ENCODE data around the gene RPL12. TPM values are rescaled to one million over a fixed set of nuclear protein-coding genes. Genes with fewer than 3 reads are reported as not detected.

Gene RPL12
- polyA plus RNA-seq, 2 of the 4 experiments (the other 2 are of a cell fraction) = 2,198 to 2,384 TPM

- ATAC-seq = no peak
- DNase-seq (ENCODE audit: low read depth in 1 of 2, low spot score in 1 of 2) = no peak
- CTCF ChIA-PET = interaction anchor here (0.6 kb wide), 2 partner anchors 157 to 375 kb away, joined by 3 to 4 read pairs; no protein-coding TSS in a partner anchor
These were observed 2.9 kb downstream of the RPL12 start for GRCh38 chr9:127448112-127448805.

More at GRCh38 chr9:127448112-127448805, 2.9 kb downstream of the RPL12 start:
- POLR2A ChIA-PET = no interaction called here
- Histone ChIP-seq H3K4me3 (peak overlapping the region; percentile 98), H3K4me2 (peak overlapping the region; percentile 95), H3K4me1 (peaks cover 17% of the 10 kb centered on the region), H3K9me3 (peaks cover 58% of the 10 kb centered on the region), H3K27ac (peak overlapping the region in 1 of 2 experiments; percentile 99; a peak in 2 of 6 replicates)
- TF ChIP-seq POLR2A (IDR thresholded peaks at IDR 0.05; ENCODE audit: low read length) (no peak), MYC (IDR thresholded peaks at IDR 0.05; ENCODE audit: borderline replicate concordance, low read length) (no peak), ATOH8 (CRISPR knock-in tag; IDR thresholded peaks at IDR 0.05; ENCODE audit: low read depth) (no peak), CTCF (IDR thresholded peaks at IDR 0.05) (no peak), ESRRA (IDR thresholded peaks at IDR 0.05; ENCODE audit: borderline replicate concordance, low read length) (no peak), REST (IDR thresholded peaks at IDR 0.05) (no peak), PHF8 (IDR thresholded peaks at IDR 0.05; ENCODE audit: borderline replicate concordance, low read depth) (no peak), ELK1 (IDR thresholded peaks at IDR 0.05; ENCODE audit: low read depth, low read length) (no peak), BHLHE40 (IDR thresholded peaks at IDR 0.05; ENCODE audit: low read depth, low read length) (no peak), KDM1A (IDR thresholded peaks at IDR 0.05; ENCODE audit: low read depth) (no peak), CBX2 (IDR thresholded peaks at IDR 0.05; ENCODE audit: borderline replicate concordance, low read depth) (no peak), HOXB5 (CRISPR knock-in tag; IDR thresholded peaks at IDR 0.05) (no peak), GATA3 (IDR thresholded peaks at IDR 0.05; ENCODE audit: borderline replicate concordance) (no peak), NPAS2 (CRISPR knock-in tag; IDR thresholded peaks at IDR 0.05; ENCODE audit: borderline replicate concordance) (no peak), RFX5 (IDR thresholded peaks at IDR 0.05) (no peak), POLR2AphosphoS2 (conservative IDR thresholded peaks at IDR 0.05; ENCODE audit: low read length) (no peak; the same call in 1 of the 2 replicates)
- 90% methylated on average over 8 of the region's 8 CpGs for WGBS (ENCODE audit: missing lambda C conversion rate)
- FAIRE-seq = no peak

Data from A549 (cell line).